22Rv1 (cell line): ENCODE data around the gene FBXO46.
"Not testable (repeated sequence)": the region's sequence is repeated elsewhere in the genome, so short reads cannot be mapped to it uniquely, and the experiment has no call there.

Experiments used
- H3K27ac ChIP-seq: fragments of 450-650 bp; 2 replicates; pipeline ENCODE4 v1.5.1; 2017
- CTCF ChIP-seq: fragments of 450-650 bp; IDR thresholded peaks from 2 replicates; pipeline ENCODE4 v1.5.1; 2017; ENCODE audit warnings: mild to moderate bottlenecking
- ZFX ChIP-seq: fragments of 450-650 bp; IDR thresholded peaks from 2 replicates; pipeline ENCODE4 v1.6.1; 2017; ENCODE audit warnings: antibody characterized with exemption, borderline replicate concordance

The FBXO46 gene

GRCh38 chr19:45742969-45743368 is 12.3 kb upstream of the FBXO46 start:
- peak overlapping the region; percentile 86 for H3K27ac ChIP-seq
- TF ChIP-seq ZFX (no peak), CTCF (no peak)

GRCh38 chr19:45739498-45740439 is 9.1 kb upstream of the FBXO46 start:
- TF ChIP-seq CTCF (no peak), ZFX (no peak)
- H3K27ac ChIP-seq: no peak overlapping the region

- no peak for TF ChIP-seq ZFX
- TF ChIP-seq CTCF: no peak
- H3K27ac ChIP-seq: no peak within 1 kb of the TSS
Measured at GRCh38 chr19:45733160-45733810, 2.6 kb upstream of the FBXO46 start, which contains the start of gene MEIOSIN. Gene MEIOSIN, plus strand, starts transcription at chr19:45733439. Its CDS starts 1,938 bp downstream, at chr19:45735377.

- H3K27ac ChIP-seq: peak overlapping the region; percentile 71
- TF ChIP-seq CTCF (no peak), ZFX (no peak)
Measured at GRCh38 chr19:45729800-45730290, 851 bp downstream of the FBXO46 start.

GRCh38 chr19:45728683-45729082 is 2.0 kb downstream of the FBXO46 start:
- not testable (repeated sequence) for H3K27ac ChIP-seq

- H3K27ac ChIP-seq: not testable (repeated sequence)
Measured at GRCh38 chr19:45720065-45720464, 10.6 kb downstream of the FBXO46 start.

GRCh38 chr19:45717983-45718650 is 12.6 kb downstream of the FBXO46 start:
- peak overlapping the region; percentile 90 for H3K27ac ChIP-seq
- TF ChIP-seq CTCF: no peak
- TF ChIP-seq ZFX: no peak
